HG03565 (cell line): Measurements from ENCODE around the gene MATCAP1.
A peak's percentile ranks its signal among the peaks of the same experiment; 100 is the strongest.

Experiments used
- ATAC-seq: cut with Tn5 transposase; IDR thresholded peaks from one replicate; pipeline ENCODE4 v1.9.1; 2021; ENCODE audit warnings: mild to moderate bottlenecking, moderate library complexity; ENCODE audit not compliant: unreplicated experiment

The MATCAP1 gene

GRCh38 chr16:67191995-67192681 is 8.4 kb upstream of the MATCAP1 start, which contains the start of gene E2F4:
TSS of gene E2F4 (plus strand) at chr16:67192155. CDS start at chr16:67192228, 73 bp downstream.
- peak; percentile 76 for ATAC-seq

DNA sequence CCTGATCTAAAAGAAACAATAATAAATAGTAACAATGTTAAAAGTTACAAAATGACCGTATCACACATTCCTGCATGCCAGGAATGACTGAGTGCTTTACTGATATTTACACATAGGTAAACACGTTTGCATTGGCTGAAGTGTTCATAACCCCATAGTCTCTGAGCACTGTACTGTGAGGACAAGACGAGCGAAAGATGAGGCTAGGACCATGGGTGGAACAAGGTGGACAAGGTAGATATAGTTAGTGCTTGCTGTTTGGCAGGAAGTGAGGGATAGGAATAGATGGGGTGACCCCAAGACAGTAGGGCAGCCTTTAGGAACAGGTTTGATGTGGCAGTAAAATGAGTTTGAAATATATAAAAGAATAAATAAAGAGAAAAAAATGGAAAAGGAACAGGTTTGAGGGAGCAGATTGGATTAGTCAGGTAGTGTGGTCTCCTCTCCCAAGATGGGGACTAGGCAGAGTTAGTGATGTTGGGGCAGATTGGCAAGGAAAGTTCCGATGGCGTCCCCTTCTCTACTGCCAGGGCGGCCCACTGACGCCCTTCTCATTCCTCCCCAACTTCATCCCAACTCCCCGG is 7.7 kb upstream of the MATCAP1 start:
- no peak for ATAC-seq

DNA sequence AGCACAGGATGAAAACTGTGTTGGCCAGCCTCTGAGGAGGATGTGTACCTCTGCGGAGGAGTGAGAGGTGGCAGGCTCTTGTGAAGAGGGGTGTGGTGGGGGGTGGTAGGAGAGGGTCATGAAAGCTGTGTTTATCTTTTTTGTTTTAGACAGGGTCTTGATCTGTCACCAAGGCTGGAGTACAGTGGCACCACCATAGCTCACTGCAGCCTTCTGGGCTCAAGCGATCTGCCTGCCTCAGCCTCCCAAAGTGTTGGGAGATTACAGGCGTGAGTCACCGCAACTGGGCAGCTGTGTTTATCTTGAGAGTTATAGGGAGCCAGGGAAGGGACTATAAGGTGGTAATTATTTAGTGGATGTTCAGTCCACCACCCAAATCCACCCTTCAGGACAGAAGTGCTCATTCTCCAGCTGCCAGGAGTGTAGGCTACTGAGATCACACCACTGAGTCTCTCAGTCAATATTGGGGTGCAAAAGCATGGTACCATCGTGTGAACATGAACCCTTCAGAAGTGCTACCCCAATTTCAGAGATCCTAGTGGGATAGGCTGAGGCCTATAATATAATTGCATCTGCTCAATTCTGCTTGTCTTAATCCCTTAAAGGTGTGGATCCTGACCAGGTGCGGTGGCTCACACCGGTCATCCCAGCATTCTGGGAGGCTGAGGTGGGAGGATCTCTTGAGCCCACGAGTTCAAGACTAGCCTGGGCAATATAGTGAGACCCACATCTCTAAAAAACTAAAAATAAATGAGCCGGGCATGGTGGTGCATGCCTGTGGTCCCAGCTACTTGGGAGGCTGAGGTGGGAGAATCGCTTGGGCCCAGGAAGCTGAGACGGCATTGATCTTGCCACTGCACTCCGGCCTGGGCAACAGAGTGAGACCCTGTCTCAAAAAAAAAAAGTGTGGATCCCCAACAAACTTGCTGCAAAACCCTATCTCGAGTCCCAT is 7.0 kb upstream of the MATCAP1 start:
- ATAC-seq = no peak

GRCh38 chr16:67190041-67190440 is 6.3 kb upstream of the MATCAP1 start, which contains the start of gene EXOC3L1:
TSS of gene EXOC3L1 (minus strand) at chr16:67190136. CDS start at chr16:67189676, 460 bp downstream.
- ATAC-seq = no peak

DNA sequence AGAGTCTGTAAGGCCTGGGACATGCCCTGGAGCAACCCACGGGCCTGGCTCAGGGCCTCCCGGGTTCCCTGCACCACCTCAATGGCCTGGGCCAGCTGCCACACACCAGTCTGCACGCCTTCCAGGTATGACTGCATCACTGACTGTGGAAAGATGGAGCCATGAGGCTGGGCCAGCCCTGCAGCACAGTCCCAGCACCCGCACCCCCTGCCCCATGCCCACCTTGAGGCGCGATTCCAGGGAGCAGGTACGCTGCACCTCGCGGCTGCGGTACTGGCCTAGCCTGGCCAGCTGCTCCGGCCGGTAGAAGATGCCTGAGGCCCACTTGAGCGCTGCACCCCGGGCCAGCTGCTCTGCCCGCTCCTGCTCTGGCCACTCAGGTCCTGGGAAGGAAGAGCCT is 5.0 kb upstream of the MATCAP1 start:
- ATAC-seq = no peak

DNA sequence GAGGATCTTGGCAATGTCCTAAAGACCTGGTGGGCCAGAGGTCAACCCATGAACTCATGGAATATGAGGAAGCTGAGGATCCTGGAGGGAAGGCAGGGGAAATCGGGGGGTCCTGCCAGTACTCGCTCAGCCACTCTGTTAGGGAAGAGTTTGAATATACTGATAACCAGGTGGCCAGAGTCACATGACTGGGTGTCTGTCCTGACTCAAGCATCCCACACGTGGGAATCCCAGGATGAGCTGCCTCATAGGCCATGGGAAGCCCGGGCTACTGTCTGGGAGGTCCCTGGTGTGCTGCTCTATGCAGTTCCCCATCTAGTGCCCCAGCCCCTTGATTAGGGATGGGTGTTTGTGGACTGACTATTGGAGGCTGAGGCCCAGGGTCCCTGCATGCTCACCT is 4.6 kb upstream of the MATCAP1 start:
- no peak for ATAC-seq

DNA sequence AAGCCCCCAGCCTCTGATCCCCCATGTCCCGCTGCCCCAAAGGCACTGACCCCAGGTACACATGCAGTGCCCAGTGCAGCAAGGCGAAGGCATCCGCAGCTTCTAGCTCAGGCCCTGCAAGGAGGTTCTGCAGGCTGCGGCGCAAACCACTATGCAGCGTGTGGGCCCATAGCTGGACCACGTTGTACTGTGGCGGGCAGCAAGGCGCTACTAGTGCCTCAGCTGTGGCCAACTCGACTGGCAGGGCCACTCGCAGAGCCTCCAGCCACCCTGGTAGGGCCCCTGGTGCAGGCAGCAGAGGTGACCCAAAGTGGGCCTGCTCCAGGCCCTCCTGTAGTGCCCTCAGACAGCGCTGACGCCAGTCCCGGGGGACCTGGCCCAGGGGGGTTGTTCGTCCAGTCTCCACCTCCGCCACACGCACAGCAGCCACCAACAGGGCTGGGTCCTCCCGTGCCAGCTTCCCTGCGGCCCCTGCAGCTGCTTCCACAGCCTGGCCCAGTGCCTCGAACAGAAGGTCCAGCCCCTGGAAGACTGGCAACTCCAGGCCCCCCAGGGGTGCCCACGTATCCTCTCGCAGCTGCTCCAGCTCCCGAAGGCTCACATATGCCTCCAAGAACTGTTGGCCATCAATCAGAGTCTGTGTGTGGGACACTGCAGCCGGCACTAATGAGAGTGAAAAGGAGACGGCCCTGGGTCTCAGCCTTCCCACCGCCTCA is 3.6 kb upstream of the MATCAP1 start:
- no peak for ATAC-seq

GRCh38 chr16:67186550-67186950 is 2.8 kb upstream of the MATCAP1 start:
- no peak for ATAC-seq

- no peak for ATAC-seq
Observed at GRCh38 chr16:67185651-67186134, 1.9 kb upstream of the MATCAP1 start.

GRCh38 chr16:67184995-67185650 is 1.4 kb upstream of the MATCAP1 start:
- ATAC-seq = no peak

DNA sequence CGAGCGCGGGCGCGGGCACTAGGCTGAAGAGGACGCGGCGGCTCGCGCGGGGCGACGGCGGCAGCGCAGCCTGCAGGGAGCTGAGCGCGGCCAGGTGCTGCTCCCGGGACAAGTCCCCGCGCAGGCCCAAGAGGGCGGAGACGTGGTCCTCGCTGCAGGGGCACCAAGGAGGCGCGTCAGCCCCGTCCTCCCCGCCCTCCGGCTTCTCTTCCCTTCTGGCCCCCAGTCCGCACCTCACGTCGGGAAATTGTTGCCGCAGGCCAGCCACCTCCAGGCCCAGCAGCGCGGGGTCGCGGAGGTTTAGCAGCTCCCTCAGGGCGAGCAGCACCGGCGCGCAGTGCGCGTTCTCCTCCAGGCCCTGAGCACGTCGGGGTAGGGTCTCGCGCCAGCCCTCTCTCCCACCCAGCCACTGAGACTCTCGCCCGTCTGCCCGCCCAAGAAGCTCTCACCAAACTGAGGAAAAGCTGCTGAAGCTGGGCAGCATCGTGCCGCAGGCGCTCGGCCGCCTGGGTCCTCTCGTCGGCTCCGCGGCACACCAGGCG is 761 bp upstream of the MATCAP1 start:
- no peak for ATAC-seq

GRCh38 chr16:67183284-67183626 is 508 bp downstream of the MATCAP1 start:
- no peak for ATAC-seq

DNA sequence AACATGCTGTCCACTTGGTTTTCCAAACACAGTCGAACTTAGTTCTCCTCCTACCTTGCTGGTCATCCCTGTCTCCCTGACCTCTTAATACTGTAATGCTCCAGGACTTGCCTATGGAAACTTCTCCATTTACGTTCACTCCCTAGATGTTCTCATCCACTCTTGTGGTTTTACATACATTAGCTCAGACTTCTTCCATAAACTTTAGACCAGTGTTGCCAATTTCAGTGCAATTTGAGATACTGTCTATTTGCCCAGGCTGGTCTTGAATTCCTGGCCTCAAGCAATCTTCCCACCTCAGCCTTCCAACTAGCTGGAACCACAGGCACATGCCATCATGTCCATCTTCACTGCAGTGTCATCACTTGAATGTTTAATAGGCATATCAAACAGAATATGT is 1.5 kb downstream of the MATCAP1 start:
- ATAC-seq = no peak

DNA sequence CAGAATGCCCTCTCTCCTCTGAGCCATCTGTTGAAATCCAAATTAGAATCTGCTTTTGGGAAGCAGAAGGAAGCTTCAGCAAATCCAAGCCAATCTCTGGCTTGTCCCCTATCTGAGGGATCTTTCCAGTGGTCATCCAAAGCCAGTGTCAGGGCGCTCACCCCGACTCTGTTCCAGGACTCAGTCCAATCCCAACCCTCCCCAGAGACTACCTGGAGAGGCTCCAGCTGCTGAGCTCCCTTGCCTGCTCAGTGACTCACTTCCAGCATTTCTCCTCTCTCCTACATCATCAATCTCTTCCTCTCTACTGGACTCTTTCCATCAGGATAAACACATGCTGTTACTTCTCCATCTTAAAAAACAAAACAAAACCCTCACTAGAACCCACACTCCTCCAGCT is 2.4 kb downstream of the MATCAP1 start:
- ATAC-seq = no peak

- ATAC-seq = no peak
Observed at GRCh38 chr16:67180166-67180565, 3.6 kb downstream of the MATCAP1 start.

GRCh38 chr16:67179421-67180080 is 4.2 kb downstream of the MATCAP1 start:
- no peak for ATAC-seq

DNA sequence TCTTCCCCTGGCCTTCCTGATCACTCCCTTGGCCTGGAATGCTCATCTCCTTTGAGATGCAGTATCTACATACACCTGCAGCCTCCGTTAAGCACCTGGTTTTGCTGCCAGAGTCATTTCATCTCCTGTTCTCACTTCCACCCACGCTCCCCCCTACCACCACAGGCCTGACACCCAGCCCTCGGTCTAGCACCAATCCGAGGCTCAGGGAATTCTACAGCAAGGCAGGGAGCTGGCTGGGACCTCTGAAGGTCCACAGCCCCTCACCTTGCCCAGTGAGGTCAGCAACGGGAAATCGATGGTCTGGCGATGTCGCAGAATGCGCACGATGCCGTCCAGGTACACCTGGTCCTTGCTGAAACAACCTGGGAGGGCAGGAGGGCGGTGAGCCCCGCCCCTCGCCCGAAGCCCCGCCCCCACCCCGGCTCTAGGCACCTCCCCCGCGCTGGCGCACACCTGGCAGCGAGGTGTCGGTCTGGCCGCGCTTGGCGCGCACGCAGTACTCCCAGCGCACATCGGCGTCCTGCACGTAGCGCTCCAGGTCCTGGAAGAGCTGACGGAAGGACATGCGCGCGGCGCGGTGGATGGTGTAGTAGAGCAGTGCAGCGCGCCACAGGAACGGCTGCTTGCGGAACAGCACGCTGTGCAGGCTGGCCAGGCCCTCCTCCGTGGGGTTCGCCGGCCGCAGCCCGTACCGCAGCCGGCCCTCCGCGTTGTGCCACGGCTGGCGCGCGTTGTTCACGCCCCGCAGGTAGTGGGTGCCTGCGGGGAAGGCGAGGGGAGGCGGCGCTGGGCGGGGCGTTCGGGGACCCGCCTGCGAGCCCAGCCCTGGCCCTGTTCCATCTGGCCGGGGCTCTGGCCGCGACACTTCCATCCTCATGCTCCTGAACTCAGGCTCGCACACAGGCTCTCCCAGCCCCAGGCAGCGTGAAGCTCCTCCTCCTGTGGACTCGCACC is 5.7 kb downstream of the MATCAP1 start:
- ATAC-seq = no peak

GRCh38 chr16:67176662-67177061 is 7.1 kb downstream of the MATCAP1 start:
- no peak for ATAC-seq
